ENCODE results near the gene TNFSF8. TPM values are rescaled to one million over a fixed set of nuclear protein-coding genes. Genes with fewer than 3 reads are reported as not detected.

The TNFSF8 gene
- total RNA-seq, 4 donors from 2014 or later = 0.29 to 0.76 TPM; not detected in 2

DNA sequence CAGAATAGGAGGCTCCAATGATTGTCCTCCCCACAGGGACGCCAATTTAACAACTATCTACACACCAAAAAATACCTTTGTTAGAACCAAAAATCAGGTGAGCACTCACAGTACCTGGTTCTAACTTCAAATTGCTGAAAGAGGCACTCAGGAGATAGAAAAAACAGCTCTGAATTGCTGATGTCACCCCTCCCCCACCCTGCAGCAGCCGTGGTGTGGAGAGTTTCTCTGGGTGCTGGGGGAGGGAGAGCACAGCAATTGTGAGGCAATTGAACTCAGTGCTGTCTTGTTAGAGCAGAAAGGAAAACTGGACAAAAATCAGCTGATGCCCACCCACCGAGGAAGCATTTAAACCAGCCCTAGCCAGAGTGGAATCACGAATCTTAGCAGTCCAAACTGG is 41.8 kb downstream of the TNFSF8 start:
- in situ Hi-C loops (cut with MboI; ENCODE audit: low sequenced_read_pairs in 4 of 4) = no loop called here
- ATAC-seq = no peak
- TF ChIP-seq, protein P1, sequence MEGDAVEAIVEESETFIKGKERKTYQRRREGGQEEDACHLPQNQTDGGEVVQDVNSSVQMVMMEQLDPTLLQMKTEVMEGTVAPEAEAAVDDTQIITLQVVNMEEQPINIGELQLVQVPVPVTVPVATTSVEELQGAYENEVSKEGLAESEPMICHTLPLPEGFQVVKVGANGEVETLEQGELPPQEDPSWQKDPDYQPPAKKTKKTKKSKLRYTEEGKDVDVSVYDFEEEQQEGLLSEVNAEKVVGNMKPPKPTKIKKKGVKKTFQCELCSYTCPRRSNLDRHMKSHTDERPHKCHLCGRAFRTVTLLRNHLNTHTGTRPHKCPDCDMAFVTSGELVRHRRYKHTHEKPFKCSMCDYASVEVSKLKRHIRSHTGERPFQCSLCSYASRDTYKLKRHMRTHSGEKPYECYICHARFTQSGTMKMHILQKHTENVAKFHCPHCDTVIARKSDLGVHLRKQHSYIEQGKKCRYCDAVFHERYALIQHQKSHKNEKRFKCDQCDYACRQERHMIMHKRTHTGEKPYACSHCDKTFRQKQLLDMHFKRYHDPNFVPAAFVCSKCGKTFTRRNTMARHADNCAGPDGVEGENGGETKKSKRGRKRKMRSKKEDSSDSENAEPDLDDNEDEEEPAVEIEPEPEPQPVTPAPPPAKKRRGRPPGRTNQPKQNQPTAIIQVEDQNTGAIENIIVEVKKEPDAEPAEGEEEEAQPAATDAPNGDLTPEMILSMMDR (IDR thresholded peaks at IDR 0.05 in 4 of 5, conservative IDR thresholded peaks at IDR 0.05 in 1 of 5) = no peak
- no peak for TF ChIP-seq POLR2A (IDR thresholded peaks at IDR 0.05)

DNA sequence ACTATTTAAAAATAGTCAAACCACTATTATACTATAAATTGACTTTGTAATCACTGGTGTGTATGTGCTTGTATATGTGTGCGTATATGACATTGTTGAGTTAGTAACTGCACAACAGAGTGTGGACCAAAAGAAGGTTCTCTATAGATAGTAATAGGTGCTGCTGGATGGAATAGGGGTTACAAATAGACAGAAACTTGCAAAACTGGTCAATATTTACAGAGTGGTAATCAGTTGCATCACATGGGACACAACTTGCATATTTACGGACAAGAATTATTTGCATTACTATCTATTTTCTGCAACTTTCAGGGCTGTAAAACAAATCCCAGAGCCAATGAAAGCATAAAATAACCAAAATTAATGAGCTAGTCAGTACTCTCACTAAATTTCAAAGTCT is 42.4 kb downstream of the TNFSF8 start:
- H3K9me3 ChIP-seq = no peaks in the 10 kb centered on the region
- H3K4me3 ChIP-seq = no peak overlapping the region
- DNase-seq (no peak), ATAC-seq (no peak)
- intact Hi-C loops (cut with DNase I; ENCODE audit: low total_unique reads) (no loop called here), in situ Hi-C loops (cut with MboI; ENCODE audit: low sequenced_read_pairs in 4 of 4) (no loop called here)
- no peaks in the 10 kb centered on the region for H3K4me1 ChIP-seq
- no peaks in the 10 kb centered on the region for H3K27me3 ChIP-seq
- no peak for TF ChIP-seq POLR2A (IDR thresholded peaks at IDR 0.05)
- TF ChIP-seq, protein P1 (IDR thresholded peaks at IDR 0.05 in 4 of 5, conservative IDR thresholded peaks at IDR 0.05 in 1 of 5) = no peak
- H3K36me3 ChIP-seq = no peaks in the 10 kb centered on the region
- H3K27ac ChIP-seq = no peak overlapping the region

More for the DNA sequence above, 41.8 kb downstream of the TNFSF8 start:
- DNase-seq = no peak
- intact Hi-C loops (cut with DNase I; ENCODE audit: low total_unique reads) = no loop called here
- Histone ChIP-seq H3K9me3 (no peaks in the 10 kb centered on the region), H3K36me3 (no peaks in the 10 kb centered on the region), H3K4me3 (no peak overlapping the region), H3K27ac (no peak overlapping the region), H3K27me3 (no peaks in the 10 kb centered on the region), H3K4me1 (no peaks in the 10 kb centered on the region)

DNA sequence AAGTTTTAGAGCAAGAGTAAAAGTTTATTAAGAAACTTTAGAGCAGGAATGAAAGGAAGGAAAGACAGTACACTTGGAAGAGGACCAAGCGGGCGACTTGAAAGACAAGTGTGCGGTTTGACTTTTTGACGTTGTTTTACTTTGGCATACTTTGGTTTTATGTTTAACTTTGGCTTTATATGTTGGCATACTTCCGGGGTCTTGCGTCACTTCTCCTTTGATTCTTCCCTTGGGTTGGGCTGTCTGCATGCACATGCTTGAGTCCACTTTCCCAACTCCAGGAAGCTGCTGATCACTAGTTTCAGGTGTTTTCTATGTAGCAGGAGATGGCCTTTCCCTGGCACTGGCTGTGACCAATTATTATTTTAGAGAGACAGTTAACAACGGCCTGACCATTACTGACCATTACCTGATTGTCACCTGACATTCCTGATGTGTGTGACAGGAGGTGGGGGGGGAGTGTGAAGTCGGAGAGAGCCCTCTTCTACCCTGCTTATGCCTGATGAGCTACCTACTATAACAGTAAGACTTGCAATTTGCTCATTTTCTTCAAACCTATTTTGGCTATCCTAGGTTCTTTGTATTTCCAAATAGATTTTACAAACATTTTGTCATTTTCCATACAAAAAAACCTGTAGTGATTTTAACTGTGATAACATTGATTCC is 45.5 kb downstream of the TNFSF8 start:
- Histone ChIP-seq H3K27me3 (no peaks in the 10 kb centered on the region), H3K27ac (no peak overlapping the region), H3K4me1 (no peaks in the 10 kb centered on the region), H3K4me3 (no peak overlapping the region), H3K9me3 (no peaks in the 10 kb centered on the region), H3K36me3 (no peaks in the 10 kb centered on the region)
- ATAC-seq = no peak
- TF ChIP-seq, protein P1 (IDR thresholded peaks at IDR 0.05 in 4 of 5, conservative IDR thresholded peaks at IDR 0.05 in 1 of 5) = no peak
- no peak for TF ChIP-seq POLR2A (IDR thresholded peaks at IDR 0.05)
- no peak for DNase-seq
- in situ Hi-C loops (cut with MboI; ENCODE audit: low sequenced_read_pairs in 4 of 4) = no loop called here
- intact Hi-C loops (cut with DNase I; ENCODE audit: low total_unique reads) = no loop called here

DNA sequence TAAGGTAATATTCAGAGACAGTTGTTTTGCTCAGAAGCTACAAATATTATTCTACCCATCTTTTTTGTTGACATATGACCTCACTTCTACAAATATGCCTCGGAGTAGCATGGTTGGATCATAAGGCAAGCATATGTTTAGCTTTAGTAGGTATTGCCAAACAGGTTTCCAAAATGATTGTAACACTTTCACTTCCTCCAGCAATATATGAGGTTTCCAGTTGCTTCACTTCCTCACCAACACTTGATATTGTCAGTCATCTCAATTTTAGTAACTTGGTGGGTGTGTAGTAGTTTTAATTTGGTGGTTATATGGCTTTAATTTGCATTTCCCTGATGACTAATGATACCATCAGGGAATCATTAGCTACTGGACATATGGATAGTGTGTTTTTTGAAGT is 46.7 kb downstream of the TNFSF8 start:
- Histone ChIP-seq H3K4me1 (no peaks in the 10 kb centered on the region), H3K27ac (no peak overlapping the region), H3K9me3 (no peaks in the 10 kb centered on the region), H3K36me3 (no peaks in the 10 kb centered on the region), H3K4me3 (no peak overlapping the region), H3K27me3 (no peaks in the 10 kb centered on the region)
- ATAC-seq (no peak), DNase-seq (no peak)
- no peak for TF ChIP-seq POLR2A (IDR thresholded peaks at IDR 0.05)
- TF ChIP-seq, protein P1 (IDR thresholded peaks at IDR 0.05 in 4 of 5, conservative IDR thresholded peaks at IDR 0.05 in 1 of 5) = no peak
- in situ Hi-C loops (cut with MboI; ENCODE audit: low sequenced_read_pairs in 4 of 4) (no loop called here), intact Hi-C loops (cut with DNase I; ENCODE audit: low total_unique reads) (no loop called here)

DNA sequence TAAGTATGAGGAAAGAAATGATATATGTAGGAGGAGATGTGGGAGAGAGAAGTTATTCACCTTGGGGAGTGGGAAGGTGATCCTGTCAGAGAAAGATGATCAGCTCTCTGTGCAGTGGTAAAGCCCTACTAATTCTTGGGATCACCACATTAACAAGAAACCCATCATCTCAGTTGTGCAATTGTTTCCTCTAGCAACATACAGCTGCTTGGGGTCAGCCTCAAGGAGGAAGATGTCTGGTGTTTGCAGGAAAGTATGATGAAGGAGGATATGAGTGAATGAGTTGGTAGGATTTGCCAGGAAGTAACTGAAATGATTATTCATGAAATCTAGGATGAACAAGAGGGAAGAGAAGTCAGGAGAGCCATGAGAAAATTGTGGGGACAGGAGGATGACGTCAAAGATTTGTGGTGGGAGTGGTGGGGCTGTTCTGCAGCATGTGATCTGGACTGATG is 50.1 kb downstream of the TNFSF8 start:
- H3K4me3 ChIP-seq = no peak overlapping the region
- H3K27me3 ChIP-seq = no peaks in the 10 kb centered on the region
- DNase-seq (no peak), ATAC-seq (no peak)
- no peak for TF ChIP-seq POLR2A (IDR thresholded peaks at IDR 0.05)
- TF ChIP-seq, protein P1 (IDR thresholded peaks at IDR 0.05 in 4 of 5, conservative IDR thresholded peaks at IDR 0.05 in 1 of 5) = no peak
- no peaks in the 10 kb centered on the region for H3K4me1 ChIP-seq
- H3K27ac ChIP-seq = no peak overlapping the region
- in situ Hi-C loops (cut with MboI; ENCODE audit: low sequenced_read_pairs in 4 of 4) = no loop called here
- H3K36me3 ChIP-seq = no peaks in the 10 kb centered on the region
- intact Hi-C loops (cut with DNase I; ENCODE audit: low total_unique reads) = no loop called here
- no peaks in the 10 kb centered on the region for H3K9me3 ChIP-seq
